Epithelial cell of esophagus (primary cell): ENCODE results near the gene MTAP.

Experiments used
- DNase-seq: peaks from one replicate; pipeline ENCODE4 v3.0.0; 2010; ENCODE audit warnings: low read depth
- H3K4me3 ChIP-seq: 2 replicates; pipeline ENCODE4 v1.5.1; 2011; ENCODE audit warnings: mild to moderate bottlenecking, low read length, control low read depth
- TF ChIP-seq, protein P1 (sequence below): IDR thresholded peaks from 2 replicates; pipeline ENCODE4 v1.5.1; 2011; ENCODE audit warnings: low read depth, mild to moderate bottlenecking, low read length, control low read depth, inconsistent platforms; ENCODE audit not compliant: insufficient read depth; ENCODE audit errors: missing control alignments

The MTAP gene

DNA sequence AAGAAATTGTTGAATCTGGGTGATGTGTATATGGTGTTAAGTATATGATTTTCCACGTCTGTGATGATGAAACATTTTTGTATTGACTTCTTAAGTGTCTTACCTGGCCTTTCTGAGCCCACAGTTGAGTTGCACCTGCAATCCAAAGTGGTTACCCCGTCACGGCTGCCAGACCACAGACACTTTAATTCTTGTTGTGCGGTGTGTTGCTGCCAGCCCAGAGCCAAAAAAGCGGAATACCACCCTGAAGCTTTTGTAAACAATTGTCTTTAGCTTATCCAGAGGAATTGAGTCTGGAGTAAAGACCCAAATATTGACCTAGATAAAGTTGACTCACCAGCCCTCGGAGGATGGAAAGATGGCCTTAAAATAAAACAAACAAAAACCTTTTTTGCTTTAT, 35.1 kb downstream of the MTAP start:
- no peak overlapping the region for H3K4me3 ChIP-seq
- no peak for DNase-seq
- TF ChIP-seq, protein P1, sequence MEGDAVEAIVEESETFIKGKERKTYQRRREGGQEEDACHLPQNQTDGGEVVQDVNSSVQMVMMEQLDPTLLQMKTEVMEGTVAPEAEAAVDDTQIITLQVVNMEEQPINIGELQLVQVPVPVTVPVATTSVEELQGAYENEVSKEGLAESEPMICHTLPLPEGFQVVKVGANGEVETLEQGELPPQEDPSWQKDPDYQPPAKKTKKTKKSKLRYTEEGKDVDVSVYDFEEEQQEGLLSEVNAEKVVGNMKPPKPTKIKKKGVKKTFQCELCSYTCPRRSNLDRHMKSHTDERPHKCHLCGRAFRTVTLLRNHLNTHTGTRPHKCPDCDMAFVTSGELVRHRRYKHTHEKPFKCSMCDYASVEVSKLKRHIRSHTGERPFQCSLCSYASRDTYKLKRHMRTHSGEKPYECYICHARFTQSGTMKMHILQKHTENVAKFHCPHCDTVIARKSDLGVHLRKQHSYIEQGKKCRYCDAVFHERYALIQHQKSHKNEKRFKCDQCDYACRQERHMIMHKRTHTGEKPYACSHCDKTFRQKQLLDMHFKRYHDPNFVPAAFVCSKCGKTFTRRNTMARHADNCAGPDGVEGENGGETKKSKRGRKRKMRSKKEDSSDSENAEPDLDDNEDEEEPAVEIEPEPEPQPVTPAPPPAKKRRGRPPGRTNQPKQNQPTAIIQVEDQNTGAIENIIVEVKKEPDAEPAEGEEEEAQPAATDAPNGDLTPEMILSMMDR: no peak

DNA sequence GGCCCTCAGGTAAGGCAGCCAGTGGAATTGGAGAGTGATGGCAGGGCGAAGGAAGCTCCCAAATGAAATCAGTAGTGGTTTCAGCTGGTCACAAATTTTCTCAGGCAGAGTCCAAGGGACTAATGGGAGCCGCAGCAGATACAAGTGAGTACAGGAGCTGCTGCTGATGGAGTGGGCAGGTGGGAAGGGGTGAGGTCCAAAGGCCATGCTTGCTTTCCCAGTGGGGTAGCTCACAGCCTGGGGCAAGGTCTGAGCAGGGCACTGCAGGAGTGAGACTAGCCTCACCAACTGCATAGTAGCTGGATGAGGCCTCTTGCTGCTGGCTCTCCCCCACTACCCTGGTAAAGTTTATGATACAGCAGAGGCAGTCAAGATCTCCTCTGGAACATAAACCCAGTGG, 38.2 kb downstream of the MTAP start:
- no peak for DNase-seq
- TF ChIP-seq, protein P1: no peak
- no peak overlapping the region for H3K4me3 ChIP-seq

DNA sequence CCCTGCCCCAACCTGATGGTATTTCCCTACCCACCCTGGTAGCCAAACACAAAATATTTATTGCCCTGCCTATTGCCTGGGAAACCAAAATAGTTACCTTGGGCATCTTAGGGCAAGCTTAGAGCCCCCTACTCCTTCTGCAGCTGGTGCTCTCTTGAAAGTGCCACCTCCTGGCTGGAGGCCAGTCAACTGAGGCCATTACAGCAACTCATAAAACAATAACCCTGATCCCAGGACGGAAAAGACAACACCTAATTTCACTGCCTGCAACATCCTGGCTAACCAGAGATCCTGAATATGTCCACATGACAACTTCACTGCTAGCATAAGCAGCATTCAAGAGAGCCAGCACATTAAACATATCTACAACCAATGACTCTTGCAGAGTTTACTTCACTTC, 38.7 kb downstream of the MTAP start:
- DNase-seq: no peak
- TF ChIP-seq, protein P1: no peak
- H3K4me3 ChIP-seq: no peak overlapping the region

DNA sequence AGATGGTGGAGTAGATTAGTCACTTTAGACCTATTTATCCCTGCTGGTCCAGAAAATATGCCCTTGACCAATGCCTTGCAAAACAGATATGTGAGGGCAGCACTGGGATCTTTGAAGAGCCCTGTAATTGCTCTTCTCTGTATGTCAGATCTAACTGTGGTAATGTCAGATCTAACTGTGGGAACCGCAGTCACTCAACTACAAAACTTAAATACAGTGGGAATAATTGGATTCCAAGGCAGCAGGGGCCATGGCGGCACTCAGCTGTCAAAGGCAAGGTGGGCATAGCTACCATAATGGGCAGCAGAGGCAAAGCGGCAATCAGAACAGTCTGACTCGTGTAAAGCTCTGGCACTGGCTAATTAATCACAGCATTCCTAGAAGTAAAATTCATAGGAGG, 46.2 kb downstream of the MTAP start:
- TF ChIP-seq, protein P1: no peak
- no peak for DNase-seq
- no peak overlapping the region for H3K4me3 ChIP-seq

DNA sequence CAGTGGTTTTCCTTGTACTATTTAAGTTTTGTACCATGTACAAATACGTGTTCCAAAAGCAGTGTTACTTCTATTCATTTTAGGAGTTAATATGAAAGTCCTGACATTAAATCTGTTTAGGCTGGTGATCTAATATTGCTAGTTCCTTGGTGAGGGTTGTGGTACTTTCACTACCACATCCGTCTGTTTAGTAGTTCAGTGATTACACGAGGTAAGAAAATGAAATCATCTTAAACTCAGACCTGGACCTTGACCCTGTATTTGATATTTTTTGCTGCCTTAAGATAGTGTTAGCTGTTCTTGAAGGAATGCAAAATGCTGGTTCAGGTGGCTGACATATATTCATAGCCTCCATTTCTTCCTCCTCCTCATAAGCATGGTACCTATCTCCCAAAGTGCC, 50.3 kb downstream of the MTAP start:
- no peak for DNase-seq
- H3K4me3 ChIP-seq: no peak overlapping the region

DNA sequence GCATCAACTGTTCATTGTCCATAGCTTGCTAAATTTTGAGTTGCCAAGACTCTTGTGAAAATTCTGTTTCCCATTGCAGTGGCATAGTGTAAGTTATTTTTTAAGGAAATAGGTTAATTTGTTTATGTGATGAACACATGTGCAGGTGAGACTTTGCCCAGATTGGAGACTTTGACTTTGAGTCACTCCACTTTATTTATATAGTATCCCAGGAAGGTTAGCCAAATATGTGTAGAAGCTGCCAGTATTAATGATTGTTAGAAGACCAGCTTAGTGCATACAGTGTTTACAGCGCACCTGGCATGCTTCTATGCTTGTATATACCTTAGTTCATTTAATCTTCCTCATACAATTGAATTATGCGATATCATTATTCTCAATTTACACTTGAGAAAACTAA, 51.0 kb downstream of the MTAP start:
- TF ChIP-seq, protein P1: no peak
- no peak overlapping the region for H3K4me3 ChIP-seq
- no peak for DNase-seq

More for the DNA sequence above, 50.3 kb downstream of the MTAP start:
- TF ChIP-seq, protein P1: no peak

DNA sequence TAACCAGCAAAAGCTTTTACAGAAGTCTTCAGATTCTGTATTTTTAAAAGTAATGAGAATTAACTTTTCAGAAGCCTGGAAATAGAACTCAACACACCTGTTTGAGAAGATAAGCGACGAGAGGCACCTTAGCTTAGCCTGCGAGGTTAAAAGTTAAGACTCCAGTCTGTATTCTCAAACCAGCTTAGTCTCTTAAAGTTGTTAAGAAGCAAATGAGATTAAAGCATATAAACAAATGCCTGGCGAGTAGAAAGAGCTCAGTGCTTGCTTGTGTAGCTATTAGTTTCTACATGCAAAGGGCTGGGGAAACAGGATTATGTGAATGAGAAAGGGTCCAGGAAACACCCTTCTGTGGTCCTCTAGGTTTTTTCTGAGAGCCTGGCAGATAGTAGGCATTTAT, 51.7 kb downstream of the MTAP start:
- DNase-seq: no peak
- no peak overlapping the region for H3K4me3 ChIP-seq
- TF ChIP-seq, protein P1: no peak
